SKM-1 (cell line): Measurements from ENCODE around the gene ERMP1.
"Not testable (repeated sequence)": the region's sequence is repeated elsewhere in the genome, so short reads cannot be mapped to it uniquely, and the experiment has no call there.

ENCODE experiments used
- DNase-seq: peaks from one replicate; lab custom pipeline; 2025; ENCODE audit not compliant: unreplicated experiment; lab: John Stamatoyannopoulos, UW

Gene ERMP1, protein sequence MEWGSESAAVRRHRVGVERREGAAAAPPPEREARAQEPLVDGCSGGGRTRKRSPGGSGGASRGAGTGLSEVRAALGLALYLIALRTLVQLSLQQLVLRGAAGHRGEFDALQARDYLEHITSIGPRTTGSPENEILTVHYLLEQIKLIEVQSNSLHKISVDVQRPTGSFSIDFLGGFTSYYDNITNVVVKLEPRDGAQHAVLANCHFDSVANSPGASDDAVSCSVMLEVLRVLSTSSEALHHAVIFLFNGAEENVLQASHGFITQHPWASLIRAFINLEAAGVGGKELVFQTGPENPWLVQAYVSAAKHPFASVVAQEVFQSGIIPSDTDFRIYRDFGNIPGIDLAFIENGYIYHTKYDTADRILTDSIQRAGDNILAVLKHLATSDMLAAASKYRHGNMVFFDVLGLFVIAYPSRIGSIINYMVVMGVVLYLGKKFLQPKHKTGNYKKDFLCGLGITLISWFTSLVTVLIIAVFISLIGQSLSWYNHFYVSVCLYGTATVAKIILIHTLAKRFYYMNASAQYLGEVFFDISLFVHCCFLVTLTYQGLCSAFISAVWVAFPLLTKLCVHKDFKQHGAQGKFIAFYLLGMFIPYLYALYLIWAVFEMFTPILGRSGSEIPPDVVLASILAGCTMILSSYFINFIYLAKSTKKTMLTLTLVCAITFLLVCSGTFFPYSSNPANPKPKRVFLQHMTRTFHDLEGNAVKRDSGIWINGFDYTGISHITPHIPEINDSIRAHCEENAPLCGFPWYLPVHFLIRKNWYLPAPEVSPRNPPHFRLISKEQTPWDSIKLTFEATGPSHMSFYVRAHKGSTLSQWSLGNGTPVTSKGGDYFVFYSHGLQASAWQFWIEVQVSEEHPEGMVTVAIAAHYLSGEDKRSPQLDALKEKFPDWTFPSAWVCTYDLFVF

DNA sequence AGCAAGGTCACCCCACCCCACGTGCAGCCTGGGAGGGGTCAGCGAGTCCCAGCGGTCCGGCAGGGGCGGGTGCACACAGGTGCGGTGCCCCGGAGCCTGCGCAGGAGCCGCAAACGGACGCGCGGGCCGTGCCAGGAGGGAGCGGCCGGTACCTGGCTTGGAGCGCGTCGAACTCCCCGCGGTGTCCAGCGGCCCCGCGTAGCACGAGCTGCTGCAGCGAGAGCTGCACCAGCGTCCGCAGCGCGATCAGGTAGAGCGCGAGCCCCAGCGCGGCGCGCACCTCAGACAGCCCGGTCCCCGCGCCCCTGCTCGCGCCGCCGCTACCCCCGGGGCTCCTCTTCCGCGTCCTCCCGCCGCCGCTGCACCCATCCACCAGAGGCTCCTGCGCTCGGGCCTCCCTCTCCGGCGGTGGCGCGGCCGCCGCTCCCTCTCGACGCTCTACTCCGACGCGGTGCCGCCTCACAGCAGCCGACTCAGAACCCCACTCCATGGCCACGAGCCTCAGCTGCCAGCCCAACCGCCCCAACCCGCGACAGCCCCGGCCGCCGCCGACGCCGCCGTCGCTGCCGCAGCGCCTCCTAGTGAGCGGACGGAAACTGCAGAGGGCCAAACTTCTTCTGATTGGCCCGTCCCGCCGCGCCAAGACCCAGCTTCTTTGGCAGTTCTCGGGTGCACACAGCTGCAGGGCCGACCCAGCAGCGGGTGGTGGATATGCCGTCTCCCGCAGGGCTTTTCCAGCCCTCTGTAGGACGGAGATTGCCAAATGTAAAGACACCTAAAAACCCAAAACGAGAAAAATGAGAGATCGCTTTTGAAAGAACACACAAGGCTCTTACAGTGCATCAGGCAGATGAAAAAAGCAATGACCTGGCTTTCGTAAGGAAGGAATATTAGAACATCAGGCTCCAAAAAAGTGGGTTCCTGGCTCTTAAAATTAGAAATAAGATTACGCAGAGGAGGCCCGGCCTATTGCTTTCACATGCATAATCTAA, at the start of gene ERMP1:
ERMP1 (minus strand) TSS at position 580 of the 992 bp plus-strand sequence; CDS start at position 490, 90 bp downstream.
- DNase-seq, result peak; percentile 66

DNA sequence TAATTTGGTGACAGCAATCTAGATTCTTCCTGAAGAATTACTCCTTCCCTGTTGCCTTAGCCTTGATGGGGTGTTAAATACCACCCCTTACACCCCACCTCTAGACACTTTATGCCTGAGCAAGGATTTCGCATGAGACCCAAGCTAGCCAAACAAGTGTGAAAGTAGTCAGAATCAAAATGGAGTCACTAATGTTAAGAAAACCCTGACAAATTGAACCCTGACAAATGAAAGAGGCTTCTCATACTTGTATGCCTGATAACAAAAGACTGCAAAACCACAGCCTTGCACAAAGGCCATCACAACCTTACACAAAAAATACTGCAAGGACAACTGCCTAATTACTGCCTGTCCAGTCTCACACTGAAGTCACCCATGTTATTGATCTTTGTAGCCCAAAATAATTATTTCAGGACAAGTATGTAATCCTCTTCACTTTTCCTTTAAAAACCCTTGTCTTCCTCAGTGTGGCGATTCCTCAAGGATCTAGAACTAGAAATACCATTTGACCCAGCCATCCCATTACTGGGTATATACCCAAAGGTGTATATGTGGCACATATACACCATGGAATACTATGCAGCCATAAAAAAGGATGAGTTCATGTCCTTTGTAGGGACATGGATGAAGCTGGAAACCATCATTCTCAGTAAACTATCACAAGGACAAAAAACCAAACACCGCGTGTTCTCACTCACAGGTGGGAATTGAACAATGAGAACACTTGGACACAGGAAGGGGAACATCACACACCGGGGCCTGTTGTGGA, 49.5 kb upstream of the ERMP1 start:
- not testable (repeated sequence) for DNase-seq

DNA sequence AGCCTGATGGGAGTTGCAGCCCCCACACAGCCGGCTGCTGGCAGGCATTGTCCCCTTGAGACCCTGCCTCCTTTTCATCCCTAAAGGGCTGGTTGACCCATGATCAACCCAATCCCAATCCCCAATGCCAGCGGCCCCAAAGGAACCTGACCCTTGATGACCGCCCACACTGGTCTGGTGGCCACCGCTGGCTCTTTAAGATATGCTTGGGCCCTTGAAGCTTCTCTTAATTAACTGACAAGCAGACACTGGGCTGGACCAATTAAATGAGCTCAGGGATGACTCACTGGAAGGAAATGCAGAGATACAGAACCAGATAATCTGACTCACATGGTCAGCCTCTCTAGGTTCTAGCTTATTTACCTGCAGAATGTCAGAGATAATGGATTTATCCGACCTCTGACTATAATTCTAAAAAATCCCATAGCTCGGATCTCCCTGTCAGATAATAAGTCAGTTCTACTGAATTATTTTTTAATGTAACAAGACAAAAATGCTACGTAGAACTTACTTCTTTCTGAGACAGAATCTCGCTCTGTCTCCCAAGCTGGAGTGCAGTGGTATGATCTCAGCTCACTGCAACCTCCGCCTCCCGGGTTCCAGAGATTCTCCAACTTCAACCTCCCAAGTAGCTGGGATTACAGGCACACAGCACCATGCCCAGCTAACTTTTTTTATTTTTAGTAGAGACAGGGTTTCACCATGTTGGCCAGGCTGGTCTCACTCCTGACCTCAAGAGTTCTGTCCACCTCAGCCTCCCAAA, 46.7 kb upstream of the ERMP1 start:
- DNase-seq, result no peak

DNA sequence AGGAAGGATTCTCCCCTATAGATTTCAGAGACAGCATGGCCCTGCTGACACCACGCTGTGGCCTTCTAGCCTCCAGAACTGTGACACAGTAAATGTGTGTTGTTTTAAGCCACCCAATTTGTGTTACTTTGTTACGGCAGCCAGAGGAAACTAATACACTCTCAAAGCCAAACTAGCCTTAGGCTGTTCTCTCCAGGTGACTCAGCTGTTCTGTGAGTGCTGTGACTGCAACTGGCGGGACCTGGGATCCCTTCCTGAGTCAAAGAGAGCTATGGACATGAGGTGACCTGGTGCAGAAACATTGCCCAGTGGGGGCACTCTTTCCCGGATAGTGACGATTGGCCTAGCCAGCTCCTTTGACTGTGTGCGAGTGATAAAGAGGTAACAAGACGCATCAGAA, 43.8 kb upstream of the ERMP1 start:
- no peak for DNase-seq

DNA sequence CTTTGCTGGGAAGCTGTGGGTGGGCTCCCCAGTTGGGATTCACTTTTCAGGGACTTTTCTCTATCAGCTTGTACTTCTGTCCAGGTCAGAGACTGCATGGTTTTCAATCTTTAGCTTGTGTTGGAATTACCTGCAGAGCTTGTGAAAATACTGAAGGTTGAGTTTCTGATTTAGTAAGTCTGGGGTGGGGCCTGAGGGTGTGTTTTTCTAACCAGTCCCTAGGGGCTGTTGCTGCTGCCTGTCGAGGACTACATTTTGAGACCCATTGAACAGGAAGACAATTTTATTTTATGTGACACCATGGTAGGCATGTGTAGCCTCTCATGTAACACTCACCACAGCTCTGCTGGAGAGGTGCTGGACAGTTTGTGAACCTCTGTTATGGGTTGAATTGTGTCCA, 43.1 kb upstream of the ERMP1 start:
- no peak for DNase-seq

DNA sequence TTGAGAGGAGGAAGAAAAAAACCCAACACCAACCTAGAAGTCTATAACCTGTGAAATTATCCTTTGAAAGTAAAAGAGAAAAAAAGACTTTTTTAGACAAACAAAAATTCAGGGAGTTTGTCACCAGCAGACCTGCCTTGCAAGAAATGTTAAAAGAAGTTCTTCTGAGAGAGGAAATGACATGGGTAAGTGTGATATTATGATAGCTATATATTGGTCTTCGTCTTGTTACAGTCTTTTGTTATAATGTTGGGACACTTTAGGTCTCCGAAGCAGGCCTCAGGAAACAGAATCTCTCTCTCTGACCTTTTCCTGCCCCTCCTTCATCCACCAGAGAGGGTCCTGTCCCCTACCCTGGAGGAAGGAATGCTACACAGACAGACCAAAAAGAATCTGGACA, 41.1 kb upstream of the ERMP1 start:
- no peak for DNase-seq

DNA sequence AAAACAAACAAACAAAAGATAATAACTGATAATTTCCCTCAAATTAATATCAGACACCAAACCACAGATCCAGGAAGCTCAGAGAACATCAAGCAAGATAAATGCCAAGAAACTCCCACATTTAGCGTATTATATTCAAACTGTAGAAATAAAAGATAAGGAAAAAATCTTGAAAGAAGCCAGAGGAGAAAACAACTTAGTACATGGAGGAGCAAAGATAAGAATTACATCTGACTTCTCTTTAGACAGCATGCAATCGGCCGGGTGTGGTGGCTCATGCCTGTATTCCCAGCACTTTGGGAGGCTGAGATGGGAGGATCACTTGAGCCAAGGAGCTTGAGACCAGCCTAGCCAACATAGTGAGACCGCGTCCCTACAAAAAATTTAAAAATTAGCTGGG, 40.5 kb upstream of the ERMP1 start:
- no peak for DNase-seq

DNA sequence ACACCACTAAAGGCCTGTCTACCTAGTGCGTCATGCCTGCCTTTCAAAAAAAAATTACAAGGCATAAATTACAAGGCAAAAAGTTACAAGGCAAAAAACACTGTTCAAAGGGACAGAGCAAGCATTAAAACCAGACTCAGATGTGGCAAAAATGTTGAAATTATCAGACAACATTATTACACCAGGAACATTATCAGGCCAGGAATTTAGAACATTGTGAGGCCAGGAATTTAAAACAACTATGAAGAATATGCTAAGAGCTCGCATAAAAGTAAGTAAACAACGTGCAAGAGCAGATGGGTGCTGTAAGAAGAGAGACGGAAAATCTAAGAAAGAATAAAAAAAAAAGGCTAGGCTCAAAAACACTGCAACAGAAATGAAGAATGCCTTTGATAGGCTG, 39.6 kb upstream of the ERMP1 start:
- DNase-seq, result no peak

DNA sequence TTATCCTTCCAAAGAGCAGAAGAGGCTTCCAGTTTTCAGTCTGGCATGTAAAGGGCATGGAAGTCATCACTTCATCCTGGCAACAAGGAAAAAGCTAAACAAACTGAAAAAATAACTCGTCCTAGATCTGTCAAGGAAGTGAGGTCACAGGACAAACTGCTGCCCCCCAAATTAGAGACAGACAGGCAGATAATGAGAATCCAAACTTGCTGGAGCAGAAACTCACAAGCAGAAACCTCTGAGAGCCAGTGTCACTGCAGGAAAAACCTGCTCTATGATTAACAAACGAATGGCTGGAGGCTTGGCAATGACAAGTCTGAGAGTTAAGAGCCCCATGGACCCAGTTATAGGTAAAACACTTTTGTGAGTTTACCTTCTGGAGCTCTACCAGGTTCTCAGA, 38.9 kb upstream of the ERMP1 start:
- no peak for DNase-seq

DNA sequence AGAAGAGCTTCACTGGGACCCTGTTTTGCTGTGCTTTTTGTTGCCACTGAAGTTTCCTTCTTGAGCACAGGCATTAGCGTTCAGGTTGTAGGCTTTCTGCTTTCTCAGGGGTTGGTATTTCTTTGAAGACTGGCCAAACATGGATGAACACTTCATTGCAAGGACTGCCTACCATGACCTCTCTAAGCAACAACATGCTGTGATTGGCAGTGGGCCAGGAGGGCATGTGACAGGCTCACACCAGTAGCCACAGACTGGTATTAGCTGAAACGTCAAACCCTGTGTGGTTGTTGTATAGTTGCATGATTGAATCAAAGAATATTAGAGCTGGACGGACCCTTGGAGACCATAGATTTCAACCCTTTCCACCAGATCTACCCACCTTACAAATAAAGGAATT, 37.8 kb upstream of the ERMP1 start:
- no peak for DNase-seq

DNA sequence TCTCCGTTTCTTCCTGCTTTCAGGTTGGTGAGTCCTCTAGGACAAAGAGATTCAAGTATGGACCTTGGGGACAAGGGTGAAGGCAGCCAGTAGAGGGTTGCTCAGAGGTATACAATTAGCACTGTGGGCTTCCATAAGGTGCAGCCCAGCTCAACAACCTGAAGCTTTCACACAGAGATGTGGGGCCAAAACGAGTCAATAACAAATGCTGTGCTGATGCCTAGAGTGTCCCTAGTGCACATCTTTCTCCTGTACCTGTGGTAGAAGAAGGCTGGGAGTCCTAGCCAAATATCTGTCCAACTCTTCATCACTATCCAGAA, 37.1 kb upstream of the ERMP1 start:
- DNase-seq, result no peak

DNA sequence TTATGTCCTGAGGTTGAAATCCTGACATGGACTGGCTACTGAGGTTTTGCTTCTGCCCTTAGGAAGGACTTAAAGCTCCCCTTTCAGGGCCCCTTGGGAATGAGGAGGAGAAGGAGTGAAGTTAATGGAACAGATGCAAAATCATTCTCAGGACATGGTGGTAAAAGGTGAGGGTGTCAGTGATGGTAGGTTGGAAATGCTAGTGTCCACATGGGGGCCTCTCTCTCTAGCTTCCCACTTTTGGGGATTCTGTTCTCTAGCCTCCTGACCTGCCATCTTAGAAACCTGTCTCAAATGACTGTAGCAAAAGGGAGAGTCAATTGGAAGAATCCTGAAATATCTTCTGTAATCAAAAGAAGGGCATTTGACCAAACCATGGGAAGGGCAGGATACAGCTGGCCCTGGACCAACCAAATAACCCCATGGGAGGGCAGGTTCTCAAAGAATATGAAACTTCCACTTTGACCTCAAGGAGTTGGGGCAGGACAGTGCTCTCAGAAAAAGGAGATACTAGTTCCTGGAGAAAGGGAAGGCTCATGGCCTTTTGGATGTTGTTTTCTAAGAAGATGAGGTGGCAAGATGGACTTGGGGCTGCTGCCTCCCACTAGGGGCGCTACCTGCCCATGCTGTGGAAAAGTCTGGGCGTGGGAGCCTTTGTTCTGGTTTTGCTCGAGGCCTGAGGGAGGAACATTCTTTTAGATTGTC, 36.5 kb upstream of the ERMP1 start:
- no peak for DNase-seq

DNA sequence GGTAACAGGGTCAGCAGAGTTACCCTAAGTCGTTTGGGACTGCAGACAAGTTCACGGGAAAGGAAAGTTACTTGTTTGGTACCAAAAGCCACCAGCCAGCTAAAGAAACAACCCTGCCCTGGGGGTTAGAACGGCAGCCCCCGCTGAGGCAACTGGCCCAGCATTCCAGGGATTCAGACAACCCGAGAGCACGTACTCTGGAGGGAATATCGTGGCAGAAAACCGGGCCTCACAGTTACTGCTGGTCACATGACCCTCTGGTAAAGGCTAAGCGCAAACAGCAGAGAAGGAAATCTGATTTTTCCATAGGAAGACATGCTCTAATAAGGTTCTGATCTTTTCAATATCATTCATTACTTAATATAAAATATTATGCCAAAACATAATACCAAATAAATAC, 35.3 kb upstream of the ERMP1 start:
- no peak for DNase-seq

DNA sequence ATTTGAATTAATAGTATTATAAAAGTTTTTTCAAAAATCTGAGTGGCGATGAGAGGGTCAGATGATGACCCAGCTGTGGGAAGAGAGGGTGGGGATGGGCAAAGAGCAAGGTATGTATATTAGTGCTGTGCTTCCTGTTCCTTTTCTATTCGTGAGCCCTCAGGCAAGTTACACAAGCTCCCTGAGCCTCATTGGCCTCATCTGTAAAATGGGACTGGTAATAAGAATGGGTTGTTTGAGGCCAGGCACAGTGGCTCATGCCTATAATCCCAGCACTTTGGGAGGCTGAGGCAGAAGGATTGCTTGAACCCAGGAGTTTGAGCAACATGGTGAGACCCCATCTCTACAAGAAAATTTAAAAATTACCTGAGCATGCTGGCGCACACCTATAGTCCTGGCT, 33.8 kb upstream of the ERMP1 start:
- no peak for DNase-seq

DNA sequence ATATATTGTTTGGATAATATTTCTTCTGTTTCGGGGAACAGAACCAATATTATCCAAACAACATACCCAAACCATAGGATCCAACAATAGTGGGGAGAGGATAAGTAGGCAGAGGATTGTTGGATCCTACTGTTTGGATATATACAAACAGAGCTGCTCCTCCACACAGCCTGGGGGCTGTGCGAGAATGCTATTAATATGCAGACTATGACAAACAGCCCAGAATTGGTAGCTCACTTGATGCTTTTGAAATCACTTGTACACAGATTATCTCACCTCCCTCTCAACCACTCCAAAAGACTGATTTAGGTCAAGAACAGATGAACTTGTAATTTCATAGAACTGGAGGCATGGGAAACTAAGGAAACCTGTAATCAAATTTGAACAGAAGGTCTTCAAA, 33.4 kb upstream of the ERMP1 start:
- no peak for DNase-seq

DNA sequence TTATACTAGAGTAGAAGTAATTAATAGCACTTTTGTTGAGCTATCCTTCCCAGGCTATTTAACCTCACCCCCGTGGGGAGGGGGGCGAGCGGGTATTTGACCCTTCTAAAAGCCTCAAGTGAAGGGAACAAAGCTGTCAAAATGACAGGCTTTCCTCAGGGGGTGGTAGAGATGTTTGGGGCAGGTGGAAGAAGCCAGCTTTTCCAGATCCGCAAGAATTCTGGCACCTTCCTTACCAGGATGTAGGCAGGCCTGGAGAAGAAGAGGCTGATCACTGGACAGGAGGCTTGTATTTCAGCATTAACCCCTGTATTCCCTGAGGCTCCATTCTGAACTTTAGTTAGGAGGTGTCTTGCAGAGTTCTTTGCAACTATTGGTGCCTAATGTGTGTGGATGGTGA, 31.5 kb upstream of the ERMP1 start:
- no peak for DNase-seq

DNA sequence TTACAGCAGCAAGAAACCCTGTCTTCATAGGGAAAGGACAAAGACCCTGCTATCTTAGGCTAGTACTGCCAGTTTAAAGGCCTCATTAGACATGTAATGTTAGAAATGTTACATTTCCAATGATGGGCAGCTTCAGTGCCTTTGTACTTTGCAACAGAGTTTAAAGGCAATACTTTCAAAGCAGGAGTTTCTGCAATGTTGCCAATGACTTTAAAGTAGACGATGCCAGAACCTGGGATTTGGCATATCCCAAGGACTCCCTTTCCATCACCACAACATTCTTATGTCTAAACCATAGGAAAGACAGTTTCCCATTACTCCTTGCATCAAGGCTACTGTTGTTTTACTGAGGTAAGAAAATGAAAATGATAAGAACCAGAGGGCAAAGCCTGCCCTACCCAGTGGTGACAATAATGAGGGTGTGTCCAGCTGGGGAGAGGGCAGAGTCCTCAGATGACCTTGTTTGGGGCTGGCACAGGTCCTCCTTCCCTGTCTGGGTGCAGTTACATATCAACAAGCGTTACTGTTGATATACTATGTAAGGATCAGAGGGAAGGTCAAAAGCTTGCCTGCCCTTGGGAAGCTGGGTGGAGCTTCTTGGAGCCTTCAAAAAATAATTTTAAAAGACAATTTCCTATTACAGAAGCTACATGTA, 30.3 kb upstream of the ERMP1 start:
- no peak for DNase-seq

DNA sequence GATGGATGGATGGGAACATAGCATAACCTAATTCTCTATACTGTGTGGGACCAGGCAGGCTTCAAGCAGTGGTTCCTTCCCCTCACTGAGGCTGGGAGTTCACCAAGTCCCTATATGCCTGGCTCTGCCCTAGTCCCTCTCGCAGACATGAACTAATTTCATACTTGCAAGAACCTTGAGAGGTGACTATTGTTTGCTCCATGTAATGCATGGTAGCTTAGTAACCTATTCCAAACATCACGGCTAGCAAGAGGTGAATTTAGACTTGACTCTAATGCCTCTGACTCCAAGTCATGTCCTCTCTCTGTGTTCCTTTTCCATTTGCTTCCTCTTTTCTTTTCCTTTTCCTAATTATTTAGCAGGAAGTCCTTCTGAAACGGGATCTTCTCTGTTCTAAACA, 25.9 kb upstream of the ERMP1 start:
- no peak for DNase-seq

DNA sequence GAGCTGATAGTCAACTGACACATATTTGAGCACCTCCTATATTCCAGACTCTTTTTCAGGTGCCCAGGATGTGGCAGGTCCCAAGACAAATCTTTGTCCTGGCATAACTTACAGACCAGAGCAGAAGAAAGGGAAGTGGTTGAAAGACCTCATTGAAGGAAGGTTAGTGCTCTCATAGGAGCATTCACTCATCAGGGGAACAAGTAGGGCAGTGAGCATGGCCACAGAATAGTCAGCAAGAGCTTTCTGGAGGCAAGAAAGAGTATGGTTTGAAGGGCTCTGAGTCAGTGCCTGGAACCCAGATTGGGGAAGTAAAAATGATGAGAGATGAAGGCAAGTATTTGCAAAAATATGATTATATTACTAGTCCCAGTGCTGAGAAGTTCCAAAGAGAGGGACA, 25.0 kb upstream of the ERMP1 start:
- peak; percentile 48 for DNase-seq
